ENCODE measurements around the gene CEP63.

CEP63 gene

GRCh38 chr3:134608771-134609435, 123.0 kb downstream of the CEP63 start:
- no peak for DNase-seq (ENCODE audit: low read depth)
- TF ChIP-seq, protein P1, sequence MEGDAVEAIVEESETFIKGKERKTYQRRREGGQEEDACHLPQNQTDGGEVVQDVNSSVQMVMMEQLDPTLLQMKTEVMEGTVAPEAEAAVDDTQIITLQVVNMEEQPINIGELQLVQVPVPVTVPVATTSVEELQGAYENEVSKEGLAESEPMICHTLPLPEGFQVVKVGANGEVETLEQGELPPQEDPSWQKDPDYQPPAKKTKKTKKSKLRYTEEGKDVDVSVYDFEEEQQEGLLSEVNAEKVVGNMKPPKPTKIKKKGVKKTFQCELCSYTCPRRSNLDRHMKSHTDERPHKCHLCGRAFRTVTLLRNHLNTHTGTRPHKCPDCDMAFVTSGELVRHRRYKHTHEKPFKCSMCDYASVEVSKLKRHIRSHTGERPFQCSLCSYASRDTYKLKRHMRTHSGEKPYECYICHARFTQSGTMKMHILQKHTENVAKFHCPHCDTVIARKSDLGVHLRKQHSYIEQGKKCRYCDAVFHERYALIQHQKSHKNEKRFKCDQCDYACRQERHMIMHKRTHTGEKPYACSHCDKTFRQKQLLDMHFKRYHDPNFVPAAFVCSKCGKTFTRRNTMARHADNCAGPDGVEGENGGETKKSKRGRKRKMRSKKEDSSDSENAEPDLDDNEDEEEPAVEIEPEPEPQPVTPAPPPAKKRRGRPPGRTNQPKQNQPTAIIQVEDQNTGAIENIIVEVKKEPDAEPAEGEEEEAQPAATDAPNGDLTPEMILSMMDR (IDR thresholded peaks at IDR 0.05; ENCODE audit: low read length, missing control alignments) = no peak

DNA sequence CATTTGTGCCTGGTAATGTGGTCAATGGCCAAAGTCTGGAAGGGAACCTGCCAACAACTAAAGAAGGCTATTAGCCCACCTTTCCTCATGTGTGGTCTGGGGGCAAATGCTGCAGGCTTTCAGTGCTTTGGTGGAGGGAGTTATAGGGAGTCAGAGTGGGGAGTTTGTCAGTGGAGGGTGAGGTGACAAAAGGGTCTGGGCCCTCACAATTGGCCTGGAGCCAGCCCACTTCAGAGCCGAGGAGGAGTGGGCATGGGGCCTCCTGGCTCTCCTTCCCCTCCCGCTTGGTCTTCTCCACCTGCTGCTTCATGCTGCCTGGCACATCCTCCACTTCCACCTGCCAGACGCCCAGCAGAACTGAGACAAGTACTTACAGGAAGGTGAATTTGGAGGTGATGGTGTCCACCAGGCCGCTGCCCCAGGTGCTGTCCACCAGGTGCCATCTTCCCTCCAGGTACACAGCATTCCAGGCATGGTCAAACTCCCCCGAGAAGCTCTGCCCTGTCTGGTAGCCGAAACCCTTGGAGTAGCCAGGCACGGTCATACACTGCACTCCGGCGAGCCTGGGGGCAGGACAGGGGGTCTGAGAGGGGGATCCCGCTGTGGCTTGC, 124.1 kb downstream of the CEP63 start:
- no peak overlapping the region for H3K4me3 ChIP-seq (replicated peaks; ENCODE audit: low read depth, low read length)
- no peak for DNase-seq (ENCODE audit: low read depth)
- TF ChIP-seq, protein P1 (IDR thresholded peaks at IDR 0.05; ENCODE audit: low read length, missing control alignments) = no peak

More at GRCh38 chr3:134608771-134609435, 123.0 kb downstream of the CEP63 start:
- H3K4me3 ChIP-seq (replicated peaks; ENCODE audit: low read depth, low read length) = no peak overlapping the region

DNA sequence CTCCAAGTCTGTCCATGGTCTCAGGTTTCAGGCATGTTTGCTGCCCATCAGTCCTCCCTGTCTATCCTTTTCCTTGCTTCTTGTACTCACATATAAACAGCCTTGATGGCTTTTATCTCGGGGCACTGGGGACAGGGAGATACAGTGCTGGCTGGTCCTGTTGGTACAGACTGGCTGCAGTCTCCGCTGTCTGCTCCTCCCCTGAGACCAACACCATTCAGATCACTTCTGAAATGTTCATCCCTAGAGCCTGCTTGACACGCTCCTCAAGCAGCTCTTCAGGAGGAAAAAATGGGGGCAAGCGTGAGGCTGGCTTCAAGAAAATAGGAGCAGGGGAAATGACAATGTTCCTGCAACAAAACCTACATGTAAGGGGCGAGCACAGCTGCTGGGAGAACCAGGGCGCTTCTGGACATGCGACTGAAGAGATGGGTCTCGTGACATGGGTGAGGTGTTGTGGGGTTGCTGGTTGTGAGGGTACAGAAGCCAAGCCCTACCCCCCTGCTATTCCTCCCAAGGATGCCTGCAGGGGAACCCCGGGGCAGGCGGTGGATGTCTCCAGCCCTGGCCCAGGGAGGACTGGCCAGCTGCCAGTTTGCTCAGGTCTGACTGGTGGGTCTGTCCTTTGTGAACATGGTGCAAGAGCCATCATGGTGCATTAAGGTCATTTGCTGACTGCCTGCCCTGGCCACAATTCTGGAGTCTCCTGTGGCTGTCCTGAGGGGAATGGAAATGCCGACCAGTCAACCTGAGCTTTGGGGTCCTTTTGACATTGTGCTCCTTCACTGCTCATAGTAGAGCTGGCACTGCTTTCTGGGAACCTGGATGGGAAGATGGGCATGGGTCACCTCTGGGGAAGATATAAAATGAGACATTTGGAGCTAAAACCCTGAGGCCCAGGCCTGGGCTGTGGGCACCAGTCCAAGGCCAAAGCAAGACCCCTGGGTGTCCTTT, 124.9 kb downstream of the CEP63 start:
- TF ChIP-seq, protein P1 (IDR thresholded peaks at IDR 0.05; ENCODE audit: low read length, missing control alignments) = no peak
- no peak for DNase-seq (ENCODE audit: low read depth)
- H3K4me3 ChIP-seq (replicated peaks; ENCODE audit: low read depth, low read length) = no peak overlapping the region

GRCh38 chr3:134611516-134611915, 125.7 kb downstream of the CEP63 start:
- DNase-seq (ENCODE audit: low read depth) = no peak
- no peak overlapping the region for H3K4me3 ChIP-seq (replicated peaks; ENCODE audit: low read depth, low read length)
- TF ChIP-seq, protein P1 (IDR thresholded peaks at IDR 0.05; ENCODE audit: low read length, missing control alignments) = no peak

DNA sequence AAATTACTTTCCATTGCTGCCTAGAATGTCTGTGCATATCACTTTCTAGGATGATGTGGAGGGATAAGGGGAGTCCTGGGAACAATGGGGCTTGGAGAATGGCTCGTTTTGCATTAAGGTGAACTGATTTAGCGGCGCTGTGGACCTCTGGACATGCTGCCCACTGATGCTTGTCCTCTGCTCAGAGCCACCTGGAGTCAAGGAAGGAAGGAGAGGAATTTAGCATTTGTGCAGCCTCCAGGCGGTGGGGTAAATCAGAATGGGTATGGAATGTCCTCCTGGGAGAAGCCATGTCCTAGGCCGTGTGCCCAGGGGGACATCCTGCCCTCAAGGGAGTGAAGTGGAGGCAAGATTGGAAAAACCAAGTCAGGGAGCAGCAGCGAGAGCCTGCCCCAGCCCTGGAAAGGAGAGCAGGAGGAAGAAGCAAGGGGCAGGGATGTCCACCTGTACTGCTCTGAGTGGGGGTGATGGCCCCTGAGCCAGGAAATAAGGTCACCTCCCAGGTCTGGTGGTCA, 127.2 kb downstream of the CEP63 start:
- DNase-seq (ENCODE audit: low read depth) = no peak
- no peak overlapping the region for H3K4me3 ChIP-seq (replicated peaks; ENCODE audit: low read depth, low read length)
- TF ChIP-seq, protein P1 (IDR thresholded peaks at IDR 0.05; ENCODE audit: low read length, missing control alignments) = no peak

- DNase-seq (ENCODE audit: low read depth) = no peak
- H3K4me3 ChIP-seq (replicated peaks; ENCODE audit: low read depth, low read length) = no peak overlapping the region
- TF ChIP-seq, protein P1 (IDR thresholded peaks at IDR 0.05; ENCODE audit: low read length, missing control alignments) = no peak
These were observed 129.1 kb downstream of the CEP63 start for GRCh38 chr3:134614955-134615354.
